SK-N-SH (cell line): ENCODE data around the gene TSEN15.

Experiments used
- EP300 ChIP-seq, 2 experiments: IDR thresholded peaks; 2 replicates each; pipeline versions ENCODE4 v1.4.0 to v1.6.1; 2012; ENCODE audit warnings: borderline replicate concordance in 1 of 2, low read depth in 1 of 2, low read length in 1 of 2
- EZH2phosphoT487 ChIP-seq: fragments of 200-600 bp; sonication (generic); IDR thresholded peaks from 2 replicates; pipeline ENCODE4 v1.6.1; 2017; ENCODE audit warnings: low read depth, mixed run types, mild to moderate bottlenecking, antibody characterized with exemption, moderate library complexity, borderline replicate concordance
- FOSL2 ChIP-seq: IDR thresholded peaks from 2 replicates; pipeline ENCODE4 v1.4.0; 2012; ENCODE audit warnings: low read depth, mild to moderate bottlenecking, moderate library complexity, borderline replicate concordance
- GABPA ChIP-seq: IDR thresholded peaks from 2 replicates; pipeline ENCODE4 v1.4.0; 2012; ENCODE audit warnings: low read depth, mild to moderate bottlenecking
- JUND ChIP-seq: IDR thresholded peaks from 2 replicates; pipeline ENCODE4 v1.4.0; 2012
- NRF1 ChIP-seq: IDR thresholded peaks from 2 replicates; pipeline ENCODE4 v1.6.1; 2012; ENCODE audit warnings: low read depth, mild to moderate bottlenecking, low read length
- RXRA ChIP-seq: IDR thresholded peaks from 2 replicates; pipeline ENCODE4 v1.4.0; 2012; ENCODE audit warnings: low read depth, mild to moderate bottlenecking, borderline replicate concordance
- TAF1 ChIP-seq: IDR thresholded peaks from 2 replicates; pipeline ENCODE4 v1.6.1; 2012; ENCODE audit warnings: low read depth, mild to moderate bottlenecking, low read length, moderate library complexity, borderline replicate concordance
- YY1 ChIP-seq: IDR thresholded peaks from 2 replicates; pipeline ENCODE4 v1.4.0; 2012; ENCODE audit warnings: low read depth, mild to moderate bottlenecking
- TF ChIP-seq, protein P1 (sequence below): fragments of 200-600 bp; sonication (generic); IDR thresholded peaks from 2 replicates; pipeline ENCODE4 v1.6.1; 2017; ENCODE audit warnings: antibody characterized with exemption, mild to moderate bottlenecking, moderate library complexity
- TF ChIP-seq, protein P2 (sequence below): IDR thresholded peaks from 2 replicates; pipeline ENCODE4; 2012

DNA sequence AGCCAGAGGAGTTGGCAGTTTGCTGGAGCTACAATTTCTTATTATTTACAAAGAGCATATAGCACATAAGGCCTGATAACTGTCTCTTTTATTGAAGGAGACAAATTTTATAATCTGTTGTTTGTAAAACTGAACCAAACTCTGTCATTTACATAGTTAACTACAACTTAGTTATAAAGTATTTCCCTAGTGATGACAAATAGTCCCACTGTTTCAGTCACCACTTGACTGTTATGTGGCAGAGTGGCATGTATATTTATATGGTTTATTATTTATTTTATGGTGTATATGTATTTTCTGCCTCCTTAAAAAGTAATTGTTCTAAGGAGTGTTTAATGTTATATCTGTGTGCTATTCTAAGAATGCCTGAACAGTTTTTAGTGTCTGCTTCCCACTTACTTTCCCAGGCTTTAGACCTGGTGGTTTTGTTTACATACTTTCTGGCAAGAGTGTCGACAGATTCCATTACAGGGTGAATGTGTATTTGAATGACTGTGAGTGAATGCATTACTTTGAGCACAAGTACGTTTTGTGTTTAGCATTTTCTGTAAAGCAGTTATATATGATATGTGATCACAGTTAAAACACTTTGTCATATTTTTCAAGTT lies 10.0 kb downstream of the TSEN15 start:
- TF ChIP-seq, protein P1, sequence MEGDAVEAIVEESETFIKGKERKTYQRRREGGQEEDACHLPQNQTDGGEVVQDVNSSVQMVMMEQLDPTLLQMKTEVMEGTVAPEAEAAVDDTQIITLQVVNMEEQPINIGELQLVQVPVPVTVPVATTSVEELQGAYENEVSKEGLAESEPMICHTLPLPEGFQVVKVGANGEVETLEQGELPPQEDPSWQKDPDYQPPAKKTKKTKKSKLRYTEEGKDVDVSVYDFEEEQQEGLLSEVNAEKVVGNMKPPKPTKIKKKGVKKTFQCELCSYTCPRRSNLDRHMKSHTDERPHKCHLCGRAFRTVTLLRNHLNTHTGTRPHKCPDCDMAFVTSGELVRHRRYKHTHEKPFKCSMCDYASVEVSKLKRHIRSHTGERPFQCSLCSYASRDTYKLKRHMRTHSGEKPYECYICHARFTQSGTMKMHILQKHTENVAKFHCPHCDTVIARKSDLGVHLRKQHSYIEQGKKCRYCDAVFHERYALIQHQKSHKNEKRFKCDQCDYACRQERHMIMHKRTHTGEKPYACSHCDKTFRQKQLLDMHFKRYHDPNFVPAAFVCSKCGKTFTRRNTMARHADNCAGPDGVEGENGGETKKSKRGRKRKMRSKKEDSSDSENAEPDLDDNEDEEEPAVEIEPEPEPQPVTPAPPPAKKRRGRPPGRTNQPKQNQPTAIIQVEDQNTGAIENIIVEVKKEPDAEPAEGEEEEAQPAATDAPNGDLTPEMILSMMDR: no peak
- TF ChIP-seq JUND (no peak), GABPA (no peak), NRF1 (no peak), TAF1 (no peak), FOSL2 (no peak), YY1 (no peak), EP300 (IDR thresholded peaks at IDR 0.05; ENCODE audit: borderline replicate concordance in 1 of 2, low read depth in 1 of 2, low read length in 1 of 2) (no peak), RXRA (no peak), EZH2phosphoT487 (no peak)
- TF ChIP-seq, protein P2, sequence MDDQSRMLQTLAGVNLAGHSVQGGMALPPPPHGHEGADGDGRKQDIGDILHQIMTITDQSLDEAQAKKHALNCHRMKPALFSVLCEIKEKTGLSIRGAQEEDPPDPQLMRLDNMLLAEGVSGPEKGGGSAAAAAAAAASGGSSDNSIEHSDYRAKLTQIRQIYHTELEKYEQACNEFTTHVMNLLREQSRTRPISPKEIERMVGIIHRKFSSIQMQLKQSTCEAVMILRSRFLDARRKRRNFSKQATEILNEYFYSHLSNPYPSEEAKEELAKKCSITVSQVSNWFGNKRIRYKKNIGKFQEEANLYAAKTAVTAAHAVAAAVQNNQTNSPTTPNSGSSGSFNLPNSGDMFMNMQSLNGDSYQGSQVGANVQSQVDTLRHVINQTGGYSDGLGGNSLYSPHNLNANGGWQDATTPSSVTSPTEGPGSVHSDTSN: no peak
